ENCODE measurements around the gene PPP1R8. TPM values are rescaled to one million over a fixed set of nuclear protein-coding genes. Genes with fewer than 3 reads are reported as not detected.

Gene PPP1R8
- total and polyA plus RNA-seq, 2 of the 8 experiments (the other 6 are each of a cell fraction or from before 2014, with no cell fraction given): 33.4 to 51.8 TPM

DNA sequence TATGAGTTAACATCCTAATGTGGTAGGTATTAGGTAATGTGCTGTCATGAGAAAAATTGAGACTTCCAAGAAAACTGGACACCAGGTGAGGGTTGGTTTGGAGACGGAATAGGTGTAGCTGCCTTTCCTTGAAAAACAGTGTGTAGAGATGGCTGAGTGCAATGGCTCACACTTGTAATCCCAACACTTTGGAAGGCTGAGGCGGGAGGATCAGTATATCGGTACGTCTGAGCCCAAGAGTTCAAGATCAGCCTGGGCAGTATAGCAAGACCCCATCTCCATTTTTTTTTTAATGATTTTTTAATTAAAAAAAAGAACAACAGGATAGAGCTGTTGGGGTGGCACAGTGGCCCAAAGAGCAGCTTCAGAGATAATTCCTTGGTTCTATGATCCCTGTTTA, 6.8 kb upstream of the PPP1R8 start:
- H2BK12ac ChIP-seq (ENCODE audit: low read depth, low read length): no peak overlapping the region
- no peak overlapping the region for H3K4me3 ChIP-seq (ENCODE audit: extremely low read depth in 1 of 4, insufficient read depth in 2 of 4, low read depth in 3 of 4, low read length in 4 of 4)
- no peaks in the 10 kb centered on the region for H3K27me3 ChIP-seq (replicated peaks in 1 of 4; ENCODE audit: control insufficient read depth in 3 of 4, extremely low read depth in 1 of 4, insufficient read depth in 3 of 4, low read length in 3 of 4)
- no peaks in the 10 kb centered on the region for H3K79me2 ChIP-seq (ENCODE audit: control insufficient read depth in 1 of 2, insufficient read depth in 2 of 2, low read length in 2 of 2)
- no peaks in the 10 kb centered on the region for H3K23me2 ChIP-seq (ENCODE audit: low read depth, low read length)
- H2AK5ac ChIP-seq (ENCODE audit: low read depth, low read length): no peak overlapping the region
- POLR2A ChIA-PET (ENCODE audit: partially characterized antibody): interaction anchor here (0.6 kb wide), 1 partner anchor 27 kb away, joined by 3 read pairs; no protein-coding TSS in a partner anchor
- no peak overlapping the region for H2BK120ac ChIP-seq (replicated peaks; ENCODE audit: low read depth, low read length)
- FAIRE-seq: no peak
- no peak overlapping the region for H2BK5ac ChIP-seq (ENCODE audit: low read depth, low read length)
- no peak overlapping the region for H3K4me2 ChIP-seq (ENCODE audit: insufficient read depth in 1 of 2, low read depth in 2 of 2, low read length in 2 of 2)
- CTCF ChIA-PET (ENCODE audit: partially characterized antibody): interaction anchor here (0.9 kb wide), 1 partner anchor 527 kb away, joined by 3 read pairs; no protein-coding TSS in a partner anchor
- no peak overlapping the region for H2AFZ ChIP-seq (ENCODE audit: low read length)
- no peak overlapping the region for H3K9ac ChIP-seq (replicated peaks in 1 of 4; ENCODE audit: extremely low read depth in 1 of 4, low read depth in 3 of 4, low read length in 3 of 4)
- no peak overlapping the region for H2BK20ac ChIP-seq (ENCODE audit: low read length)
- DNase-seq (ENCODE audit: low read depth in 1 of 2, low spot score in 2 of 2): no peak
- no peaks in the 10 kb centered on the region; a peak in 1 of 8 replicates for H3K36me3 ChIP-seq (ENCODE audit: control insufficient read depth in 2 of 4, insufficient read depth in 4 of 4, low read length in 3 of 4)
- 92% methylated on average over 4 of the region's 4 CpGs; no CpG with 5 or more reads in 1 of the 2 experiments for WGBS, 2 experiments (ENCODE audit: extremely low coverage in 1 of 2, insufficient coverage in 1 of 2, insufficient read length in 1 of 2, insufficient replicate concordance in 2 of 2, low coverage in 1 of 2, low lambda C conversion rate in 2 of 2, missing lambda C conversion rate in 1 of 2)
- no peak overlapping the region for H4K91ac ChIP-seq (replicated peaks; ENCODE audit: insufficient read length, low read length)
- no peak overlapping the region for H3K14ac ChIP-seq (ENCODE audit: insufficient read length)
- no peak overlapping the region for H3K27ac ChIP-seq (ENCODE audit: low read depth, low read length)
- no peak overlapping the region for H3K4ac ChIP-seq (replicated peaks; ENCODE audit: insufficient read length, low read depth, low read length)
- H3K23ac ChIP-seq (ENCODE audit: insufficient read length): no peak overlapping the region
- H3K56ac ChIP-seq (replicated peaks; ENCODE audit: insufficient read length, low read depth, low read length): no peak overlapping the region
- no peaks in the 10 kb centered on the region for H3K79me1 ChIP-seq (ENCODE audit: low read depth, low read length)
- no peak overlapping the region for H4K8ac ChIP-seq (ENCODE audit: extremely low read depth, insufficient read depth, low read length)
- H2BK15ac ChIP-seq (ENCODE audit: low read length): no peak overlapping the region
- no peak overlapping the region for H3K18ac ChIP-seq (ENCODE audit: extremely low read depth, low read length)
- no peak overlapping the region for H4K5ac ChIP-seq (ENCODE audit: insufficient read length, low read depth, low read length)
- no peaks in the 10 kb centered on the region for H4K20me1 ChIP-seq (replicated peaks in 1 of 2; ENCODE audit: control insufficient read depth in 1 of 2, insufficient read depth in 2 of 2, low read length in 2 of 2)
- no peaks in the 10 kb centered on the region for H3K4me1 ChIP-seq (replicated peaks in 1 of 4; ENCODE audit: control insufficient read depth in 3 of 4, insufficient read depth in 4 of 4, low read length in 3 of 4)
- H3K9me3 ChIP-seq (ENCODE audit: insufficient read depth in 2 of 2, low read depth in 1 of 2, low read length in 1 of 2): no peaks in the 10 kb centered on the region
- TF ChIP-seq GABPA (IDR thresholded peaks at IDR 0.05; ENCODE audit: borderline replicate concordance, insufficient read depth, low read length): no peak
- no peak for TF ChIP-seq ZNF274 (IDR thresholded peaks at IDR 0.05; ENCODE audit: borderline replicate concordance, extremely low read depth, low read length)
- TF ChIP-seq KDM4A (IDR thresholded peaks at IDR 0.05; ENCODE audit: low read depth, low read length, severe bottlenecking): no peak
- no peak for TF ChIP-seq TCF12 (IDR thresholded peaks at IDR 0.05; ENCODE audit: low read depth, low read length)
- no peak for TF ChIP-seq ASH2L (IDR thresholded peaks at IDR 0.05; ENCODE audit: low read length)
- TF ChIP-seq PHF8 (conservative IDR thresholded peaks at IDR 0.05; ENCODE audit: low read depth, low read length): no peak
- TF ChIP-seq SIX5 (IDR thresholded peaks at IDR 0.05; ENCODE audit: low read depth, low read length): no peak
- no peak for TF ChIP-seq BACH1 (IDR thresholded peaks at IDR 0.05; ENCODE audit: low read length)
- no peak for TF ChIP-seq KDM5A (IDR thresholded peaks at IDR 0.05; ENCODE audit: low read length)
- no peak for TF ChIP-seq ATF2 (IDR thresholded peaks at IDR 0.05; ENCODE audit: low read length)

Measured in H1 (cell line).